Keratinocyte (primary cell): ENCODE data around the gene PARD3B. TPM values are rescaled to one million over a fixed set of nuclear protein-coding genes. Genes with fewer than 3 reads are reported as not detected.

ENCODE experiments used
- DNase-seq: peaks from one replicate; pipeline ENCODE4 v3.0.0-alpha.2; 2011; ENCODE audit warnings: low read depth, missing footprints, low spot score
- FAIRE-seq: peaks from 2 replicates; lab custom pipeline; 2011; peaks lifted over from hg19 to GRCh38; lab: Jason Lieb, UNC
- H2AFZ ChIP-seq: 2 replicates; pipeline ENCODE4 v1.6.0; 2012; ENCODE audit warnings: low read length, control low read depth, inconsistent platforms; ENCODE audit not compliant: control insufficient read depth
- H3K27ac ChIP-seq: 2 replicates; pipeline ENCODE4 v1.5.1; 2011; ENCODE audit warnings: low read length; ENCODE audit not compliant: control insufficient read depth, insufficient read depth
- H3K27me3 ChIP-seq: 3 replicates; pipeline ENCODE4 v1.6.0; 2011; ENCODE audit warnings: low read length; ENCODE audit not compliant: control insufficient read depth, insufficient read depth; ENCODE audit errors: extremely low read depth
- H3K36me3 ChIP-seq, 2 experiments: 2 replicates in 1 of 2; 3 replicates in 1 of 2; pipeline ENCODE4 v1.5.1; 2011; ENCODE audit warnings: low read length in 2 of 2, mild to moderate bottlenecking in 1 of 2; ENCODE audit not compliant: control insufficient read depth in 2 of 2, insufficient read depth in 2 of 2; ENCODE audit errors: extremely low read depth in 1 of 2
- H3K4me1 ChIP-seq: 3 replicates; pipeline ENCODE4 v1.5.1; 2011; ENCODE audit warnings: low read length; ENCODE audit not compliant: control insufficient read depth, insufficient read depth; ENCODE audit errors: extremely low read depth
- H3K4me2 ChIP-seq: 3 replicates; pipeline ENCODE4 v1.6.0; 2011; ENCODE audit warnings: low read depth, low read length; ENCODE audit not compliant: control insufficient read depth, insufficient read depth; ENCODE audit errors: extremely low read depth
- H3K4me3 ChIP-seq, 3 experiments: fragments of 200-600 bp in 1 of 3; sonication (generic) in 1 of 3; 2 replicates in 2 of 3; 3 replicates in 1 of 3; pipeline ENCODE4 v1.5.1; 2011 to 2016; ENCODE audit warnings: low read length in 3 of 3, mild to moderate bottlenecking in 3 of 3, control low read depth in 2 of 3, inconsistent platforms in 1 of 3, low read depth in 1 of 3, mixed read lengths in 1 of 3, mixed run types in 1 of 3, moderate library complexity in 1 of 3; ENCODE audit not compliant: control insufficient read depth in 2 of 3, insufficient read depth in 2 of 3; ENCODE audit errors: extremely low read depth in 1 of 3
- H3K79me2 ChIP-seq: 2 replicates; pipeline ENCODE4 v1.6.0; 2012; ENCODE audit warnings: low read length; ENCODE audit not compliant: control insufficient read depth, insufficient read depth
- H3K9ac ChIP-seq: 3 replicates; pipeline ENCODE4 v1.6.0; 2011; ENCODE audit warnings: low read length; ENCODE audit not compliant: control insufficient read depth, insufficient read depth; ENCODE audit errors: extremely low read depth
- H3K9me1 ChIP-seq: 3 replicates; pipeline ENCODE4 v1.6.0; 2011; ENCODE audit warnings: low read length; ENCODE audit not compliant: control insufficient read depth, insufficient read depth; ENCODE audit errors: extremely low read depth
- H3K9me3 ChIP-seq: 2 replicates; pipeline ENCODE4 v1.5.1; 2012; ENCODE audit warnings: low read depth, low read length; ENCODE audit not compliant: control insufficient read depth
- H4K20me1 ChIP-seq: 3 replicates; pipeline ENCODE4 v1.6.0; 2011; ENCODE audit warnings: low read length; ENCODE audit not compliant: control insufficient read depth, insufficient read depth; ENCODE audit errors: extremely low read depth
- CTCF ChIP-seq, 3 experiments: IDR thresholded peaks in 1 of 3; conservative IDR thresholded peaks in 1 of 3; optimal IDR thresholded peaks in 1 of 3; 2 replicates in 2 of 3; 3 replicates in 1 of 3; pipeline versions ENCODE3 to v1.5.1; 2011; ENCODE audit warnings: low read length in 3 of 3, mild to moderate bottlenecking in 3 of 3, moderate library complexity in 2 of 3, control low read depth in 1 of 3, inconsistent platforms in 1 of 3; ENCODE audit not compliant: insufficient read depth in 2 of 3; ENCODE audit errors: extremely low read depth in 1 of 3
- EZH2 ChIP-seq: IDR thresholded peaks from one replicate; pipeline ENCODE4 v1.6.1; 2012; ENCODE audit warnings: inconsistent platforms, mild to moderate bottlenecking, low read length, moderate library complexity
- dilution Hi-C: fragments of 300-500 bp; cut with MboI; formaldehyde crosslinking; loops from one replicate; pipeline ENCODE4 v1.7.0; 2020; ENCODE audit warnings: low sequenced_read_pairs; ENCODE audit not compliant: extremely low pct_ligation_motif_present
- polyA plus RNA-seq, 5 experiments: library from polyadenylated mRNA; depleted of rRNA in 3 of 5; stranded (reverse) in 3 of 5; stranded (forward) in 1 of 5; unstranded in 1 of 5; fragments of >200 nt; gene quantifications; 1 replicate in 1 of 5; 2 replicates in 3 of 5; 3 replicates in 1 of 5; pipeline versions ENCODE4 v1.2.1 to v1.2.3, GENCODE V29; 2011 to 2012; ENCODE audit warnings: missing spikeins in 2 of 5, low read depth in 1 of 5, low replicate concordance in 1 of 5

Gene PARD3B
- polyA plus RNA-seq, 1 donor (not counting 4 experiments of a cell fraction or from before 2014, with no cell fraction given), result 1.2 TPM

- TF ChIP-seq CTCF (optimal IDR thresholded peaks at IDR 0.05 in 1 of 3, IDR thresholded peaks at IDR 0.05 in 1 of 3, conservative IDR thresholded peaks at IDR 0.05 in 1 of 3; ENCODE audit: extremely low read depth in 1 of 3, insufficient read depth in 2 of 3, low read length in 3 of 3), result no peak
- no peak for TF ChIP-seq EZH2
- FAIRE-seq (no peak), DNase-seq (no peak)
- dilution Hi-C loops, result no loop called here
- Histone ChIP-seq H4K20me1 (no peaks in the 10 kb centered on the region), H3K9me1 (no peaks in the 10 kb centered on the region), H3K27ac (no peak overlapping the region), H3K9ac (no peak overlapping the region), H2AFZ (no peak overlapping the region), H3K36me3 (no peaks in the 10 kb centered on the region), H3K79me2 (no peaks in the 10 kb centered on the region), H3K4me2 (no peak overlapping the region), H3K9me3 (no peaks in the 10 kb centered on the region), H3K27me3 (no peaks in the 10 kb centered on the region), H3K4me1 (no peaks in the 10 kb centered on the region), H3K4me3 (no peak overlapping the region)
Measured at GRCh38 chr2:204722207-204722606, 176.9 kb downstream of the PARD3B start.

- Histone ChIP-seq H3K4me2 (no peak overlapping the region), H3K27ac (no peak overlapping the region), H3K27me3 (no peaks in the 10 kb centered on the region), H3K9ac (no peak overlapping the region), H3K36me3 (no peaks in the 10 kb centered on the region), H3K9me1 (no peaks in the 10 kb centered on the region), H3K4me3 (no peak overlapping the region), H4K20me1 (no peaks in the 10 kb centered on the region), H3K79me2 (no peaks in the 10 kb centered on the region), H3K4me1 (no peaks in the 10 kb centered on the region), H2AFZ (no peak overlapping the region), H3K9me3 (no peaks in the 10 kb centered on the region)
- dilution Hi-C loops, result no loop called here
- no peak for FAIRE-seq
- TF ChIP-seq EZH2 (no peak), CTCF (optimal IDR thresholded peaks at IDR 0.05 in 1 of 3, IDR thresholded peaks at IDR 0.05 in 1 of 3, conservative IDR thresholded peaks at IDR 0.05 in 1 of 3; ENCODE audit: extremely low read depth in 1 of 3, insufficient read depth in 2 of 3, low read length in 3 of 3) (no peak)
- no peak for DNase-seq
Measured at GRCh38 chr2:204722691-204723090, 177.4 kb downstream of the PARD3B start.
